LNCaP clone FGC (cell line): ENCODE data around the gene TSPAN14.

Experiments used
- DNase-seq: peaks from one replicate; pipeline ENCODE4 v3.0.0-alpha.2; 2011; ENCODE audit warnings: low read depth
- H3K4me3 ChIP-seq: 2 replicates; pipeline ENCODE4 v1.5.1; 2011; ENCODE audit warnings: mild to moderate bottlenecking, low read depth, low read length, control low read depth
- TF ChIP-seq, protein P1 (sequence below): IDR thresholded peaks from 2 replicates; pipeline ENCODE4 v1.5.1; 2012; ENCODE audit warnings: mild to moderate bottlenecking; ENCODE audit not compliant: control insufficient read depth, insufficient read depth; ENCODE audit errors: extremely low read depth

Gene TSPAN14

GRCh38 chr10:80448209-80448942 is 5.7 kb upstream of the TSPAN14 start:
- no peak overlapping the region for H3K4me3 ChIP-seq
- DNase-seq: no peak
- TF ChIP-seq, protein P1, sequence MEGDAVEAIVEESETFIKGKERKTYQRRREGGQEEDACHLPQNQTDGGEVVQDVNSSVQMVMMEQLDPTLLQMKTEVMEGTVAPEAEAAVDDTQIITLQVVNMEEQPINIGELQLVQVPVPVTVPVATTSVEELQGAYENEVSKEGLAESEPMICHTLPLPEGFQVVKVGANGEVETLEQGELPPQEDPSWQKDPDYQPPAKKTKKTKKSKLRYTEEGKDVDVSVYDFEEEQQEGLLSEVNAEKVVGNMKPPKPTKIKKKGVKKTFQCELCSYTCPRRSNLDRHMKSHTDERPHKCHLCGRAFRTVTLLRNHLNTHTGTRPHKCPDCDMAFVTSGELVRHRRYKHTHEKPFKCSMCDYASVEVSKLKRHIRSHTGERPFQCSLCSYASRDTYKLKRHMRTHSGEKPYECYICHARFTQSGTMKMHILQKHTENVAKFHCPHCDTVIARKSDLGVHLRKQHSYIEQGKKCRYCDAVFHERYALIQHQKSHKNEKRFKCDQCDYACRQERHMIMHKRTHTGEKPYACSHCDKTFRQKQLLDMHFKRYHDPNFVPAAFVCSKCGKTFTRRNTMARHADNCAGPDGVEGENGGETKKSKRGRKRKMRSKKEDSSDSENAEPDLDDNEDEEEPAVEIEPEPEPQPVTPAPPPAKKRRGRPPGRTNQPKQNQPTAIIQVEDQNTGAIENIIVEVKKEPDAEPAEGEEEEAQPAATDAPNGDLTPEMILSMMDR: no peak

DNA sequence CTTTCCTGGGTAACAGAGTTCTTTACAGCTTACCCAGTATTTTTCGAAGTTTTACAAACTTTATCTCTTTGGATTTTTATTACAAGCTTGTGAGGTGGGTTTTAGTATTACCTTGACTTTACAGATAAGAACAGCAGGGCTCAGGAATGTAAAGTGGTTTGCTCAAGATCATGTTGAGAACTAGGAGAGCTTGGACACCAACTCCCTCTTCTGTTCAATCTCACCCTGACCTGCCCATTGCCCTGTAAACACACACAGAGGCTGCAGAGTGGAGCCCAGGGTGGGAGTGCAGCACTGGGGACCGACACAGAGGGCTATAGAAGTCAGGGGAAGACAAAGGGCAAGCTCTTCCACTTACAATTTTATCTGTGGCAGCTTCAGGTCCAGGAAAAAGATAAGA is 4.6 kb upstream of the TSPAN14 start:
- no peak overlapping the region for H3K4me3 ChIP-seq
- TF ChIP-seq, protein P1: no peak
- DNase-seq: no peak

GRCh38 chr10:80451132-80451531 is 3.0 kb upstream of the TSPAN14 start:
- no peak for DNase-seq
- H3K4me3 ChIP-seq: no peak overlapping the region
- TF ChIP-seq, protein P1: no peak

DNA sequence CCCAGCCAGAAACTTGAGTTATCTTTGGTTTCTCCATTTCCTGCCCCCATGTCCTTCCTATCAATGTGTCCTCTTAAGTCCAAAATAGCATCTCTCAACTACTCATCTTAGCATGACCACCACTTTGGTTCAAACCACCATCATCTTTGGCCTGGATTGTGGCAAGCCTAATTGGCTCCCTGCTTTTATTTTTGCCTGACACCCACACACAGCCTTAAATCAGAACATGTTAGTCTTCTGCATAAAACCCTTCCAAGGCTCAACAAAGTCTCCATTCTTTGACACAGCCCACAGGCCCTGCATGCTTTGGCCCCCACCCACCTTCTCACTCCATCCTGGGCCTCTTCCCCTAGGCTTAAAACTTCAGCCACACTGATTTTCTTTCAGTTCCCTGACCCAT is 2.0 kb upstream of the TSPAN14 start:
- H3K4me3 ChIP-seq: no peak overlapping the region
- DNase-seq: no peak
- TF ChIP-seq, protein P1: no peak

- H3K4me3 ChIP-seq: no peak overlapping the region
Observed at GRCh38 chr10:80452640-80453039, 1.5 kb upstream of the TSPAN14 start.

DNA sequence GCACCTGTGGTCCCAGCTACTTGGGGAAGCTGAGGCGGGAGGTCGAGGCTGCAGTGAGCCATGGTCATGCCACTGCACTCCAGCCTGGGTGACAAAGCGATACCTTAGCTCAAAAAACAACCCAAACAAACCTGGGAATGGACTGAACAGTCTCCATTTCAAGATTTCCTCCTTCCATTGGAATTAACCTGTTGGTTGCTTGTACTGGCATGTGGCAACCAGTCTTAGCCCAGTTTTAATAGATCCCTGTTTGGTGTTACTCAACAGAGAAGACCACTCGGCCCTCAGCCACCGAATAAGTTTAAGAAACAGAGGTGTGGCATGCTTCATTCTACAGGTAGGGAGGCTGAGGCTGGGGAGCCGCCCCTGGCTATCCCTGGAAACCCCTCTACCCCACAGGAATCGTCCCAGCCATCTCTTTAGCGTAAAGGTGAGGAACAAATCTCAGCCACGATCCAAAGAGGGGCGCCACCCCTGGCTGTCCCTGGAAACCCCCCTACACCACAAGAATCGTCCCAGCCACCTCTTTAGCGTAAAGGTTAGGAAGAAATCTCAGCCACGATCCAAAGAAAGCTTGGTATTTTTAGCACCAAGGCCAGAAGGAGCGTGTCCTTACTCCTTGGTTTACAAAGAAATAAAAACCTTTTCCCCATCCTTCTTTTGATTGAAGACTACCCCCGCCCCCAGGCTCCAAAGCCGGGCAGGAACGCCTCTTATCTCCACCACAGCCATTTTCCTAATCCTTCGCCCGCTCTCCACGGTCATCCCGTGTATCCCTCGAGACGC is 861 bp upstream of the TSPAN14 start:
- H3K4me3 ChIP-seq: peak overlapping the region; percentile 42
- no peak for DNase-seq
- TF ChIP-seq, protein P1: no peak

More at GRCh38 chr10:80452640-80453039, 1.5 kb upstream of the TSPAN14 start:
- no peak for DNase-seq
- TF ChIP-seq, protein P1: no peak
